ENCODE data around the gene S100A14.

- TF ChIP-seq CTCF (IDR thresholded peaks at IDR 0.05) (peak in 1 of 6 experiments; percentile 73), POLR2A (IDR thresholded peaks at IDR 0.05) (no peak)
Measured at GRCh38 chr1:153627715-153628626, 11.8 kb upstream of the S100A14 start, which contains the start of gene S100A1.

Measured in Peyer's patch (tissue), 4 donors.